GM23248 (cell line): ENCODE measurements around the gene SPINK14. TPM values are rescaled to one million over a fixed set of nuclear protein-coding genes. Genes with fewer than 3 reads are reported as not detected.

ENCODE experiments used
- DNase-seq: peaks from one replicate; pipeline ENCODE4 v3.0.0-alpha.2; 2015
- H2AFZ ChIP-seq: fragments of 200-600 bp; sonication (generic); 2 replicates; pipeline ENCODE4 v1.6.1; 2016; ENCODE audit warnings: antibody characterized with exemption
- H3F3A ChIP-seq: fragments of 200-600 bp; sonication (generic); 2 replicates; pipeline ENCODE4 v1.6.1; 2016; ENCODE audit warnings: mild to moderate bottlenecking, antibody characterized with exemption, mixed run types; ENCODE audit not compliant: insufficient read depth
- H3K27ac ChIP-seq: fragments of 200-600 bp; sonication (generic); 2 replicates; pipeline ENCODE4 v1.5.1; 2016; ENCODE audit warnings: mild to moderate bottlenecking
- H3K27me3 ChIP-seq: fragments of 200-600 bp; sonication (generic); replicated peaks from 2 replicates; pipeline ENCODE4 v1.6.1; 2016; ENCODE audit warnings: mild to moderate bottlenecking; ENCODE audit not compliant: insufficient read depth
- H3K36me3 ChIP-seq: fragments of 200-600 bp; sonication (generic); 2 replicates; pipeline ENCODE4 v1.6.1; 2016; ENCODE audit warnings: low read depth, mild to moderate bottlenecking
- H3K4me1 ChIP-seq: fragments of 200-600 bp; sonication (generic); 2 replicates; pipeline ENCODE4 v1.6.1; 2016; ENCODE audit warnings: mild to moderate bottlenecking; ENCODE audit not compliant: insufficient read depth
- H3K4me2 ChIP-seq: fragments of 200-600 bp; sonication (generic); one replicate; pipeline ENCODE4 v1.6.1; 2016; ENCODE audit warnings: mild to moderate bottlenecking; ENCODE audit not compliant: unreplicated experiment
- H3K4me3 ChIP-seq: fragments of 200-600 bp; sonication (generic); 2 replicates; pipeline ENCODE4 v1.5.1; 2016; ENCODE audit warnings: mild to moderate bottlenecking
- H3K79me2 ChIP-seq: fragments of 200-600 bp; sonication (generic); 2 replicates; pipeline ENCODE4 v1.6.1; 2016; ENCODE audit warnings: mild to moderate bottlenecking; ENCODE audit not compliant: insufficient read depth
- H3K9ac ChIP-seq: fragments of 200-600 bp; sonication (generic); 2 replicates; pipeline ENCODE4 v1.6.1; 2016; ENCODE audit warnings: mild to moderate bottlenecking
- H3K9me2 ChIP-seq: fragments of 200-600 bp; sonication (generic); 2 replicates; pipeline ENCODE4 v1.6.1; 2016; ENCODE audit warnings: mixed run types, mild to moderate bottlenecking, moderate library complexity; ENCODE audit not compliant: insufficient read depth
- H3K9me3 ChIP-seq: fragments of 200-600 bp; sonication (generic); one replicate; pipeline ENCODE4 v1.6.1; 2017; ENCODE audit warnings: low read depth
- H4K20me1 ChIP-seq: fragments of 200-600 bp; sonication (generic); 2 replicates; pipeline ENCODE4 v1.6.0; 2016; ENCODE audit not compliant: insufficient read depth
- EZH2 ChIP-seq: fragments of 200-600 bp; sonication (generic); IDR thresholded peaks from 2 replicates; pipeline ENCODE4 v1.6.1; 2018; ENCODE audit warnings: antibody characterized with exemption, mild to moderate bottlenecking; ENCODE audit not compliant: insufficient read depth, poor library complexity, severe bottlenecking
- EZH2phosphoT487 ChIP-seq: fragments of 200-600 bp; sonication (generic); IDR thresholded peaks from 2 replicates; pipeline ENCODE4 v1.6.1; 2018; ENCODE audit warnings: antibody characterized with exemption, moderate library complexity, mild to moderate bottlenecking, low read depth; ENCODE audit not compliant: insufficient read depth
- WGBS, 2 experiments: methylation state at CpG; one replicate each; pipeline ENCODE4 v1.1.6; 2015 to 2017; ENCODE audit warnings: low lambda C conversion rate in 2 of 2, low coverage in 1 of 2; ENCODE audit errors: missing lambda C conversion rate in 2 of 2; 5-methylcytosine and 5-hydroxymethylcytosine counted together
- in situ Hi-C: fragments of 300-500 bp; cut with MboI; formaldehyde crosslinking; loops from 2 replicates; pipeline ENCODE4 v1.15.0; 2020
- polyA plus RNA-seq: library from polyadenylated mRNA; unstranded; fragments of >200 nt; fragmentation: Nextera tagmentation; extraction: Ambion mirVana; gene quantifications from 2 replicates; pipeline ENCODE4 v1.2.1, GENCODE V29; 2016
- total RNA-seq: library from RNA; depleted of rRNA; stranded (reverse); fragments of >200 nt; shearing (Covaris generic); gene quantifications from 2 replicates; pipeline ENCODE4 v1.2.3, GENCODE V29; 2014

Gene SPINK14
- total and polyA plus RNA-seq, 2 experiments from 2014 or later = not detected

GRCh38 chr5:148206620-148207019, 38.3 kb downstream of the SPINK14 start:
- H3K79me2 ChIP-seq = no peaks in the 10 kb centered on the region
- no peaks in the 10 kb centered on the region for H3K27me3 ChIP-seq
- H3F3A ChIP-seq = no peaks in the 10 kb centered on the region
- TF ChIP-seq EZH2 = no peak
- TF ChIP-seq EZH2phosphoT487 = no peak
- in situ Hi-C loops = no loop called here
- DNase-seq = no peak
- WGBS, 2 experiments = 48 to 63% methylated on average over 1 of the region's 1 CpG
- no peaks in the 10 kb centered on the region for H3K36me3 ChIP-seq
- no peaks in the 10 kb centered on the region for H3K9me3 ChIP-seq
- H3K4me3 ChIP-seq = no peak overlapping the region
- no peak overlapping the region for H3K9ac ChIP-seq
- H3K27ac ChIP-seq = no peak overlapping the region
- H4K20me1 ChIP-seq = no peaks in the 10 kb centered on the region
- no peak overlapping the region for H3K4me2 ChIP-seq
- no peaks in the 10 kb centered on the region for H3K9me2 ChIP-seq
- no peak overlapping the region for H2AFZ ChIP-seq
- H3K4me1 ChIP-seq = no peaks in the 10 kb centered on the region

GRCh38 chr5:148208226-148208625, 39.9 kb downstream of the SPINK14 start:
- no peak for DNase-seq
- Histone ChIP-seq H3K9ac (no peak overlapping the region), H3K4me1 (no peaks in the 10 kb centered on the region), H3K27ac (no peak overlapping the region), H3K9me2 (no peaks in the 10 kb centered on the region), H2AFZ (no peak overlapping the region), H3K9me3 (no peaks in the 10 kb centered on the region), H3K4me3 (no peak overlapping the region), H3K79me2 (no peaks in the 10 kb centered on the region), H4K20me1 (no peaks in the 10 kb centered on the region), H3K4me2 (no peak overlapping the region), H3K27me3 (no peaks in the 10 kb centered on the region), H3F3A (no peaks in the 10 kb centered on the region), H3K36me3 (no peaks in the 10 kb centered on the region)
- TF ChIP-seq EZH2 (no peak), EZH2phosphoT487 (no peak)
- in situ Hi-C loops = no loop called here

- no peaks in the 10 kb centered on the region for H3K9me3 ChIP-seq
Observed at GRCh38 chr5:148209151-148209770, 40.9 kb downstream of the SPINK14 start.

GRCh38 chr5:148214665-148215185, 46.4 kb downstream of the SPINK14 start:
- Histone ChIP-seq H3K9ac (no peak overlapping the region), H3K9me3 (no peaks in the 10 kb centered on the region), H3K27ac (no peak overlapping the region), H3K4me2 (no peak overlapping the region), H3K4me3 (no peak overlapping the region), H4K20me1 (no peaks in the 10 kb centered on the region), H3K9me2 (no peaks in the 10 kb centered on the region), H3K4me1 (no peaks in the 10 kb centered on the region), H3K27me3 (no peaks in the 10 kb centered on the region), H3K36me3 (no peaks in the 10 kb centered on the region), H2AFZ (no peak overlapping the region), H3F3A (no peaks in the 10 kb centered on the region), H3K79me2 (no peaks in the 10 kb centered on the region)
- DNase-seq = no peak
- WGBS, 2 experiments = 2 to 7% methylated on average over 1 of the region's 1 CpG
- in situ Hi-C loops = no loop called here
- TF ChIP-seq EZH2phosphoT487 = no peak
- no peak for TF ChIP-seq EZH2

More at GRCh38 chr5:148209151-148209770, 40.9 kb downstream of the SPINK14 start:
- Histone ChIP-seq H3K4me1 (no peaks in the 10 kb centered on the region), H3K27ac (no peak overlapping the region), H2AFZ (no peak overlapping the region), H3F3A (no peaks in the 10 kb centered on the region), H3K4me2 (no peak overlapping the region), H3K9me2 (no peaks in the 10 kb centered on the region), H3K36me3 (no peaks in the 10 kb centered on the region), H3K9ac (no peak overlapping the region), H4K20me1 (no peaks in the 10 kb centered on the region), H3K4me3 (no peak overlapping the region), H3K27me3 (no peaks in the 10 kb centered on the region), H3K79me2 (no peaks in the 10 kb centered on the region)
- DNase-seq = no peak
- in situ Hi-C loops = no loop called here
- WGBS, 2 experiments = 4 to 5% methylated on average over 3 of the region's 3 CpGs
- TF ChIP-seq EZH2phosphoT487 (no peak), EZH2 (no peak)
